ENCODE results near the gene UVRAG.

GRCh38 chr11:75878933-75879332, 63.9 kb downstream of the UVRAG start:
- TF ChIP-seq, protein P1, sequence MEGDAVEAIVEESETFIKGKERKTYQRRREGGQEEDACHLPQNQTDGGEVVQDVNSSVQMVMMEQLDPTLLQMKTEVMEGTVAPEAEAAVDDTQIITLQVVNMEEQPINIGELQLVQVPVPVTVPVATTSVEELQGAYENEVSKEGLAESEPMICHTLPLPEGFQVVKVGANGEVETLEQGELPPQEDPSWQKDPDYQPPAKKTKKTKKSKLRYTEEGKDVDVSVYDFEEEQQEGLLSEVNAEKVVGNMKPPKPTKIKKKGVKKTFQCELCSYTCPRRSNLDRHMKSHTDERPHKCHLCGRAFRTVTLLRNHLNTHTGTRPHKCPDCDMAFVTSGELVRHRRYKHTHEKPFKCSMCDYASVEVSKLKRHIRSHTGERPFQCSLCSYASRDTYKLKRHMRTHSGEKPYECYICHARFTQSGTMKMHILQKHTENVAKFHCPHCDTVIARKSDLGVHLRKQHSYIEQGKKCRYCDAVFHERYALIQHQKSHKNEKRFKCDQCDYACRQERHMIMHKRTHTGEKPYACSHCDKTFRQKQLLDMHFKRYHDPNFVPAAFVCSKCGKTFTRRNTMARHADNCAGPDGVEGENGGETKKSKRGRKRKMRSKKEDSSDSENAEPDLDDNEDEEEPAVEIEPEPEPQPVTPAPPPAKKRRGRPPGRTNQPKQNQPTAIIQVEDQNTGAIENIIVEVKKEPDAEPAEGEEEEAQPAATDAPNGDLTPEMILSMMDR (optimal IDR thresholded peaks at IDR 0.05 in 1 of 3, IDR thresholded peaks at IDR 0.05 in 1 of 3, conservative IDR thresholded peaks at IDR 0.05 in 1 of 3; ENCODE audit: extremely low read depth in 1 of 3, insufficient read depth in 2 of 3, low read length in 3 of 3), result no peak
- no peak for TF ChIP-seq EZH2 (IDR thresholded peaks at IDR 0.05; ENCODE audit: low read length)
